ENCODE data around the gene EPX. TPM values are rescaled to one million over a fixed set of nuclear protein-coding genes. Genes with fewer than 3 reads are reported as not detected.
A peak's percentile ranks its signal among the peaks of the same experiment; 100 is the strongest.

Gene EPX
- total RNA-seq, 4 donors from 2014 or later = not detected

GRCh38 chr17:58165981-58166380 is 26.5 kb upstream of the EPX start:
- Histone ChIP-seq H3K36me3 (no peaks in the 10 kb centered on the region), H3K27me3 (no peaks in the 10 kb centered on the region), H3K9me3 (no peaks in the 10 kb centered on the region), H3K4me3 (no peak overlapping the region), H3K4me1 (no peaks in the 10 kb centered on the region), H3K27ac (no peak overlapping the region)
- no peak for DNase-seq
- TF ChIP-seq CTCF (IDR thresholded peaks at IDR 0.05) (no peak), POLR2A (IDR thresholded peaks at IDR 0.05) (no peak)

DNA sequence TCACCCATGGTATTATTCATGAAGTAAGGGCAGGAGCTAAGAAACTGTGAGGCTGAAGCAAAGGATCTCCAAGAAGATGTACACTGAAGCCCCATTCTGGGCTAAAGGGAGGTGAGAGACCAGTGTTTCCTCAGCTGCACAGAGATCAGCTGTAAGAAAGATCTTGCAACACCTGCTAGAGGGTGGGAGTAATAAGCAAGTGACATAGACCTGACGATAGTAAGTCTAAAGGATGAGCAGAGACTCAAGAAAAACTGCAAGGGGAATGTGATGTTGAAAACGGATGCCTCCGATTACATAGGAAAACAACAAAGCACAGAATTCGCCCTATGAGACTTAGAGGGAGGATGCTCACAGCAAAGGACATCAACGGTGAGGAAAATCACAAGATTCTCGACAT is 25.8 kb upstream of the EPX start, which contains the start of gene OR4D2:
OR4D2 (plus strand) TSS at position 301 of the 400 bp plus-strand sequence. CDS start 2,674 bp downstream, outside the sequence.
- Histone ChIP-seq H3K27ac (no peak within 1 kb of the TSS), H3K4me3 (no peak within 1 kb of the TSS), H3K27me3 (no peaks in the 10 kb centered on the region), H3K9me3 (no peaks in the 10 kb centered on the region), H3K36me3 (no peaks in the 10 kb centered on the region), H3K4me1 (no peaks in the 10 kb centered on the region)
- DNase-seq = no peak
- TF ChIP-seq POLR2A (IDR thresholded peaks at IDR 0.05) = no peak
- no peak for TF ChIP-seq CTCF (IDR thresholded peaks at IDR 0.05)

- Histone ChIP-seq H3K9me3 (no peaks in the 10 kb centered on the region), H3K4me1 (no peaks in the 10 kb centered on the region), H3K27me3 (no peaks in the 10 kb centered on the region), H3K4me3 (no peak overlapping the region), H3K27ac (no peak overlapping the region), H3K36me3 (no peaks in the 10 kb centered on the region)
- no peak for TF ChIP-seq POLR2A (IDR thresholded peaks at IDR 0.05)
- TF ChIP-seq CTCF (IDR thresholded peaks at IDR 0.05) = no peak
- DNase-seq = no peak
These were observed 21.9 kb upstream of the EPX start for GRCh38 chr17:58170622-58171021.

DNA sequence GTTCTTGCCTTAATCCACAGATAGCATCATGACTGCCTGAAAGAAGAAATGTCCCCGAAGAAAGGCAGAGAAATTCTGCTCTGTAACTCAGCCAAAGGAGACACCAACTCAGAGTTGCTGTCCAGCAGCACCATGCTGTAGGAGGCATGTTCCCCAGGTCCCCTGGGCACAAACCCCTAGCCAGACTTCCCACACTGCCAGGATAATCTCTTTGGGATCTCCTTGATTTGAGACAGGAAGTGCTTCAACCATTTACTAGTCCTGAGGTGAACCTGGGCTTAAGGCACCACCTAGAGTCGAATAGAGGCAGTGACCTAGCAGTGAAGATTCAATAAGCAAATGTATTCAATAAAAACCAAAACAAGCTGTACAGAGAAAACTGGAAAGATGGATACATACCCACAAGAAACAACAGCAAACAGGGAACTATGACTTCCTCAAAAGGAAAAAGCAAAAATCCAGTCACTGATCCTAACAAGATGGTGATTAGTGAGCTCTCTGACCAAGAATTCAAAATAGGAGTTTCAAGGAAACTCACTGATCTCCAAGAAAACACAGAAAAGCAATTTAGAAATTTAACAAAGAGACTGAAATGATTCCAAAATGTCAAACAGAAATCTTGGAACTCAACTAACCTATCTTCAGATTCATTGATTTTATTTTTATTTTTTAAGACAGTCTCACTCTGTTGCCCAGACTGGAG is 20.0 kb upstream of the EPX start:
- H3K36me3 ChIP-seq = no peaks in the 10 kb centered on the region

GRCh38 chr17:58174871-58175270 is 17.7 kb upstream of the EPX start:
- no peak for DNase-seq
- TF ChIP-seq POLR2A (IDR thresholded peaks at IDR 0.05) (no peak), CTCF (IDR thresholded peaks at IDR 0.05) (no peak)

More for the DNA sequence above, 20.0 kb upstream of the EPX start:
- no peak overlapping the region for H3K4me3 ChIP-seq
- DNase-seq = no peak
- no peaks in the 10 kb centered on the region for H3K27me3 ChIP-seq
- H3K4me1 ChIP-seq = no peaks in the 10 kb centered on the region
- no peaks in the 10 kb centered on the region for H3K9me3 ChIP-seq
- peak overlapping the region in 1 of 4 donors; percentile 10 for H3K27ac ChIP-seq
- TF ChIP-seq POLR2A (IDR thresholded peaks at IDR 0.05) = no peak
- peak; percentile 7 to 59 (median 44) for TF ChIP-seq CTCF (IDR thresholded peaks at IDR 0.05)

More at GRCh38 chr17:58174871-58175270, 17.7 kb upstream of the EPX start:
- H3K36me3 ChIP-seq = no peaks in the 10 kb centered on the region
- no peaks in the 10 kb centered on the region for H3K27me3 ChIP-seq
- H3K4me3 ChIP-seq = no peak overlapping the region
- no peak overlapping the region for H3K27ac ChIP-seq
- no peaks in the 10 kb centered on the region for H3K9me3 ChIP-seq
- no peaks in the 10 kb centered on the region for H3K4me1 ChIP-seq

Measured in Peyer's patch (tissue), 4 donors.